ENCODE measurements around the gene ADCY5. TPM values are rescaled to one million over a fixed set of nuclear protein-coding genes. Genes with fewer than 3 reads are reported as not detected.

ADCY5 gene
- total RNA-seq, 1 experiment from 2014 or later, result 0.49 TPM

DNA sequence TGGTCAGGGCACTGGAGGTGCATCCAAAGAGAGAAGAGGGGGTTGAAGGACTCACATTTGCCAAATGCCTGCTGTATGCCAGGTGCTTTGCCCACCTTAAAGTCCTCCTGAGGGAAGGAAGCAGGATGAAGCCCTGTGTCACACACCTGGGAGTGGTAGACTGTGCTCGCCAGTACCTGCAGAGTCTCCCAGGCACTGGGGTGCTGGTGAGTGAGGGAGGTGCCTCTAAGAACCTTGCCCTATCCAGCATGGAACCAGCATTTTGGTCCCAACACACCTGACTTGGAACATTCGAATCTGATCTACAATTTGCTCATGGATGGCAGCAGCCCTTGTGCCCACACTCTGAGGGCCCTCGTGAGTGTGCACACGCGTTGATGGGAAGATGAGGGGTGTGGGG lies 170.4 kb downstream of the ADCY5 start:
- H3K4me1 ChIP-seq (ENCODE audit: control insufficient read depth in 1 of 2, insufficient read depth in 2 of 2, low read length in 2 of 2), result no peaks in the 10 kb centered on the region
- no TSS peak for BruUV-seq (replicated peaks)
- TF ChIP-seq SIN3A (IDR thresholded peaks at IDR 0.05; ENCODE audit: low read depth), result no peak
- TF ChIP-seq, protein P1, sequence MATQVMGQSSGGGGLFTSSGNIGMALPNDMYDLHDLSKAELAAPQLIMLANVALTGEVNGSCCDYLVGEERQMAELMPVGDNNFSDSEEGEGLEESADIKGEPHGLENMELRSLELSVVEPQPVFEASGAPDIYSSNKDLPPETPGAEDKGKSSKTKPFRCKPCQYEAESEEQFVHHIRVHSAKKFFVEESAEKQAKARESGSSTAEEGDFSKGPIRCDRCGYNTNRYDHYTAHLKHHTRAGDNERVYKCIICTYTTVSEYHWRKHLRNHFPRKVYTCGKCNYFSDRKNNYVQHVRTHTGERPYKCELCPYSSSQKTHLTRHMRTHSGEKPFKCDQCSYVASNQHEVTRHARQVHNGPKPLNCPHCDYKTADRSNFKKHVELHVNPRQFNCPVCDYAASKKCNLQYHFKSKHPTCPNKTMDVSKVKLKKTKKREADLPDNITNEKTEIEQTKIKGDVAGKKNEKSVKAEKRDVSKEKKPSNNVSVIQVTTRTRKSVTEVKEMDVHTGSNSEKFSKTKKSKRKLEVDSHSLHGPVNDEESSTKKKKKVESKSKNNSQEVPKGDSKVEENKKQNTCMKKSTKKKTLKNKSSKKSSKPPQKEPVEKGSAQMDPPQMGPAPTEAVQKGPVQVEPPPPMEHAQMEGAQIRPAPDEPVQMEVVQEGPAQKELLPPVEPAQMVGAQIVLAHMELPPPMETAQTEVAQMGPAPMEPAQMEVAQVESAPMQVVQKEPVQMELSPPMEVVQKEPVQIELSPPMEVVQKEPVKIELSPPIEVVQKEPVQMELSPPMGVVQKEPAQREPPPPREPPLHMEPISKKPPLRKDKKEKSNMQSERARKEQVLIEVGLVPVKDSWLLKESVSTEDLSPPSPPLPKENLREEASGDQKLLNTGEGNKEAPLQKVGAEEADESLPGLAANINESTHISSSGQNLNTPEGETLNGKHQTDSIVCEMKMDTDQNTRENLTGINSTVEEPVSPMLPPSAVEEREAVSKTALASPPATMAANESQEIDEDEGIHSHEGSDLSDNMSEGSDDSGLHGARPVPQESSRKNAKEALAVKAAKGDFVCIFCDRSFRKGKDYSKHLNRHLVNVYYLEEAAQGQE (IDR thresholded peaks at IDR 0.05; ENCODE audit: low read depth), result no peak
- no peak for TF ChIP-seq ZNF274 (IDR thresholded peaks at IDR 0.05; ENCODE audit: low read depth, low read length)
- no peak for ATAC-seq
- ChIA-PET POLR2A (no interaction called here), CTCF (no interaction called here), RAD21 (ENCODE audit: low non-redundant PET in 1 of 2, low total read pairs in 2 of 2, uncharacterized antibody in 2 of 2, unreplicated experiment in 2 of 2) (no interaction called here)
- no peak overlapping the region for H3K9ac ChIP-seq (ENCODE audit: low read length)
- H3K4me3 ChIP-seq (replicated peaks in 1 of 2; ENCODE audit: low read depth in 1 of 2, low read length in 2 of 2), result no peak overlapping the region
- H3K9me2 ChIP-seq (ENCODE audit: insufficient read depth), result no peaks in the 10 kb centered on the region
- no peaks in the 10 kb centered on the region for H4K20me1 ChIP-seq (ENCODE audit: insufficient read depth)
- H3K4me2 ChIP-seq (ENCODE audit: low read length), result no peak overlapping the region
- no peaks in the 10 kb centered on the region for H3K79me2 ChIP-seq (ENCODE audit: insufficient read depth, low read length)
- H3K36me3 ChIP-seq (ENCODE audit: control insufficient read depth in 1 of 2, insufficient read depth in 2 of 2, low read length in 2 of 2), result no peaks in the 10 kb centered on the region
- no peak overlapping the region for H2AFZ ChIP-seq (ENCODE audit: low read depth, low read length, poor library complexity, severe bottlenecking)
- no peak overlapping the region for H3K27ac ChIP-seq (ENCODE audit: low read depth, low read length)
- intact Hi-C loops (cut with micrococcal nuclease), result no loop called here
- H3K27me3 ChIP-seq (ENCODE audit: insufficient read depth, low read length), result no peaks in the 10 kb centered on the region
- DNase-seq (ENCODE audit: low read depth, low spot score), result no peak
- H3K9me3 ChIP-seq (ENCODE audit: control insufficient read depth in 1 of 2, insufficient read depth in 1 of 2, low read depth in 1 of 2, low read length in 2 of 2), result no peaks in the 10 kb centered on the region

DNA sequence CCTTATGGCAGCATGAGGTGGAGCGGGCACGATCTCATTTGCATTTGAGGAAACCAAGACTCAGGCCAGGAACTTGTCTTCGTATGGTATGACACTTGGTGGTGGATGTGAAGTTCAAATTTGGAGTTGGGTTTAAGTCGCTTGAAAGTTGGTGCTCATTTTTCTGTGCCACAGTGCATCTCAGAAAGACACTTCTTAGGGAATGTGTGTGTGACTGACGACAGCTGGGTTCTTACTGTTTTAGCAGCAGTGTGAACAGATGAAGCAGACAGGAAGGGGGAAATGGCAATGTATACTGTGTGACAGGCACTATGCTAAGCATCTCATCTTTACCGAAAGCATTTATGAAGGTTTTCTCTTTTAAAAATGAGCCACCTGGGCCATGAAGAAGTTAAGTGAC lies 171.8 kb downstream of the ADCY5 start:
- no TSS peak for BruUV-seq (replicated peaks)
- TF ChIP-seq EGR1 (IDR thresholded peaks at IDR 0.05; ENCODE audit: low read depth) (no peak), CBX3 (IDR thresholded peaks at IDR 0.05; ENCODE audit: low read depth) (no peak), SRF (IDR thresholded peaks at IDR 0.05; ENCODE audit: low read depth) (no peak), EZH2 (IDR thresholded peaks at IDR 0.05) (no peak)
- TF ChIP-seq, protein P2, sequence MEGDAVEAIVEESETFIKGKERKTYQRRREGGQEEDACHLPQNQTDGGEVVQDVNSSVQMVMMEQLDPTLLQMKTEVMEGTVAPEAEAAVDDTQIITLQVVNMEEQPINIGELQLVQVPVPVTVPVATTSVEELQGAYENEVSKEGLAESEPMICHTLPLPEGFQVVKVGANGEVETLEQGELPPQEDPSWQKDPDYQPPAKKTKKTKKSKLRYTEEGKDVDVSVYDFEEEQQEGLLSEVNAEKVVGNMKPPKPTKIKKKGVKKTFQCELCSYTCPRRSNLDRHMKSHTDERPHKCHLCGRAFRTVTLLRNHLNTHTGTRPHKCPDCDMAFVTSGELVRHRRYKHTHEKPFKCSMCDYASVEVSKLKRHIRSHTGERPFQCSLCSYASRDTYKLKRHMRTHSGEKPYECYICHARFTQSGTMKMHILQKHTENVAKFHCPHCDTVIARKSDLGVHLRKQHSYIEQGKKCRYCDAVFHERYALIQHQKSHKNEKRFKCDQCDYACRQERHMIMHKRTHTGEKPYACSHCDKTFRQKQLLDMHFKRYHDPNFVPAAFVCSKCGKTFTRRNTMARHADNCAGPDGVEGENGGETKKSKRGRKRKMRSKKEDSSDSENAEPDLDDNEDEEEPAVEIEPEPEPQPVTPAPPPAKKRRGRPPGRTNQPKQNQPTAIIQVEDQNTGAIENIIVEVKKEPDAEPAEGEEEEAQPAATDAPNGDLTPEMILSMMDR (IDR thresholded peaks at IDR 0.05 in 2 of 3, conservative IDR thresholded peaks at IDR 0.05 in 1 of 3; ENCODE audit: borderline replicate concordance in 1 of 3, insufficient read depth in 1 of 3, low read depth in 2 of 3, low read length in 2 of 3), result no peak
- TF ChIP-seq, protein P3, sequence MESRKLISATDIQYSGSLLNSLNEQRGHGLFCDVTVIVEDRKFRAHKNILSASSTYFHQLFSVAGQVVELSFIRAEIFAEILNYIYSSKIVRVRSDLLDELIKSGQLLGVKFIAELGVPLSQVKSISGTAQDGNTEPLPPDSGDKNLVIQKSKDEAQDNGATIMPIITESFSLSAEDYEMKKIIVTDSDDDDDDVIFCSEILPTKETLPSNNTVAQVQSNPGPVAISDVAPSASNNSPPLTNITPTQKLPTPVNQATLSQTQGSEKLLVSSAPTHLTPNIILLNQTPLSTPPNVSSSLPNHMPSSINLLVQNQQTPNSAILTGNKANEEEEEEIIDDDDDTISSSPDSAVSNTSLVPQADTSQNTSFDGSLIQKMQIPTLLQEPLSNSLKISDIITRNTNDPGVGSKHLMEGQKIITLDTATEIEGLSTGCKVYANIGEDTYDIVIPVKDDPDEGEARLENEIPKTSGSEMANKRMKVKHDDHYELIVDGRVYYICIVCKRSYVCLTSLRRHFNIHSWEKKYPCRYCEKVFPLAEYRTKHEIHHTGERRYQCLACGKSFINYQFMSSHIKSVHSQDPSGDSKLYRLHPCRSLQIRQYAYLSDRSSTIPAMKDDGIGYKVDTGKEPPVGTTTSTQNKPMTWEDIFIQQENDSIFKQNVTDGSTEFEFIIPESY (IDR thresholded peaks at IDR 0.05; ENCODE audit: extremely low read depth, insufficient replicate concordance, low read length), result no peak

More for the DNA sequence above, 171.8 kb downstream of the ADCY5 start:
- Histone ChIP-seq H3K4me2 (ENCODE audit: low read length) (no peak overlapping the region), H3K27me3 (ENCODE audit: insufficient read depth, low read length) (no peaks in the 10 kb centered on the region), H3K9ac (ENCODE audit: low read length) (no peak overlapping the region), H3K27ac (ENCODE audit: low read depth, low read length) (no peak overlapping the region), H3K4me3 (replicated peaks in 1 of 2; ENCODE audit: low read depth in 1 of 2, low read length in 2 of 2) (no peak overlapping the region), H3K79me2 (ENCODE audit: insufficient read depth, low read length) (no peaks in the 10 kb centered on the region), H3K36me3 (ENCODE audit: control insufficient read depth in 1 of 2, insufficient read depth in 2 of 2, low read length in 2 of 2) (no peaks in the 10 kb centered on the region), H3K9me2 (ENCODE audit: insufficient read depth) (no peaks in the 10 kb centered on the region), H4K20me1 (ENCODE audit: insufficient read depth) (no peaks in the 10 kb centered on the region), H2AFZ (ENCODE audit: low read depth, low read length, poor library complexity, severe bottlenecking) (no peak overlapping the region), H3K4me1 (ENCODE audit: control insufficient read depth in 1 of 2, insufficient read depth in 2 of 2, low read length in 2 of 2) (no peaks in the 10 kb centered on the region), H3K9me3 (ENCODE audit: control insufficient read depth in 1 of 2, insufficient read depth in 1 of 2, low read depth in 1 of 2, low read length in 2 of 2) (no peaks in the 10 kb centered on the region)
- RAD21 ChIA-PET (ENCODE audit: low non-redundant PET in 1 of 2, low total read pairs in 2 of 2, uncharacterized antibody in 2 of 2, unreplicated experiment in 2 of 2), result no interaction called here
- POLR2A ChIA-PET, result no interaction called here
- ATAC-seq, result no peak
- DNase-seq (ENCODE audit: low read depth, low spot score), result no peak
- CTCF ChIA-PET, result no interaction called here
- intact Hi-C loops (cut with micrococcal nuclease), result no loop called here
